Measurements from ENCODE around the gene ZNF609. TPM values are rescaled to one million over a fixed set of nuclear protein-coding genes. Genes with fewer than 3 reads are reported as not detected.

The ZNF609 gene
- total RNA-seq, 1 donor from 2014 or later: 33.1 TPM

GRCh38 chr15:64500695-64501395 lies 40.5 kb downstream of the ZNF609 start:
- H3K36me3 ChIP-seq: peaks cover 0 to 10% of the 10 kb centered on the region in 2 donors
- intact Hi-C loops (cut with DNase I): no loop called here
- TF ChIP-seq CTCF (IDR thresholded peaks at IDR 0.05): no peak
- H3K4me1 ChIP-seq: peaks cover 40% of the 10 kb centered on the region
- no peak for DNase-seq (ENCODE audit: extremely low spot score in 2 of 2)
- no peak overlapping the region for H3K4me3 ChIP-seq
- H3K9me3 ChIP-seq: no peaks in the 10 kb centered on the region
- H3K27me3 ChIP-seq: no peaks in the 10 kb centered on the region
- H3K27ac ChIP-seq: no peak overlapping the region

- no peak for TF ChIP-seq POLR2A (IDR thresholded peaks at IDR 0.05)
- no peak for TF ChIP-seq POLR2AphosphoS5 (IDR thresholded peaks at IDR 0.05; ENCODE audit: insufficient read depth in 1 of 2, low read depth in 1 of 2)
- TF ChIP-seq CTCF (IDR thresholded peaks at IDR 0.05): no peak
- intact Hi-C loops (cut with DNase I): no loop called here
- Histone ChIP-seq H3K9me3 (no peaks in the 10 kb centered on the region), H3K4me3 (no peak overlapping the region), H3K27ac (no peak overlapping the region), H3K36me3 (peaks cover 0 to 10% of the 10 kb centered on the region in 2 donors), H3K4me1 (peaks cover 40% of the 10 kb centered on the region), H3K27me3 (no peaks in the 10 kb centered on the region)
- DNase-seq (ENCODE audit: extremely low spot score in 2 of 2): no peak
Measured at GRCh38 chr15:64501396-64501715, 41.0 kb downstream of the ZNF609 start.

GRCh38 chr15:64502151-64502550 lies 41.8 kb downstream of the ZNF609 start:
- no peak overlapping the region for H3K4me3 ChIP-seq
- peaks cover 0 to 10% of the 10 kb centered on the region in 2 donors for H3K36me3 ChIP-seq
- no peaks in the 10 kb centered on the region for H3K9me3 ChIP-seq
- H3K4me1 ChIP-seq: peaks cover 48% of the 10 kb centered on the region
- H3K27ac ChIP-seq: no peak overlapping the region
- no peak for DNase-seq (ENCODE audit: extremely low spot score in 2 of 2)
- intact Hi-C loops (cut with DNase I): no loop called here
- no peaks in the 10 kb centered on the region for H3K27me3 ChIP-seq
- TF ChIP-seq POLR2A (IDR thresholded peaks at IDR 0.05): no peak

- TF ChIP-seq CTCF (IDR thresholded peaks at IDR 0.05): no peak
- no peak for TF ChIP-seq POLR2AphosphoS5 (IDR thresholded peaks at IDR 0.05; ENCODE audit: insufficient read depth in 1 of 2, low read depth in 1 of 2)
- no peak for TF ChIP-seq POLR2A (IDR thresholded peaks at IDR 0.05)
- peaks cover 52% of the 10 kb centered on the region for H3K4me1 ChIP-seq
- H3K9me3 ChIP-seq: no peaks in the 10 kb centered on the region
- intact Hi-C loops (cut with DNase I): no loop called here
- no peak overlapping the region for H3K4me3 ChIP-seq
- peak overlapping the region; percentile 30 for H3K27ac ChIP-seq
- no peaks in the 10 kb centered on the region for H3K27me3 ChIP-seq
- DNase-seq (ENCODE audit: extremely low spot score in 2 of 2): no peak
- peaks cover 0 to 10% of the 10 kb centered on the region in 2 donors for H3K36me3 ChIP-seq
Measured at GRCh38 chr15:64502551-64502950, 42.2 kb downstream of the ZNF609 start.

- Histone ChIP-seq H3K9me3 (no peaks in the 10 kb centered on the region), H3K27ac (peak overlapping the region; percentile 30), H3K4me1 (peaks cover 57% of the 10 kb centered on the region), H3K4me3 (no peak overlapping the region), H3K27me3 (no peaks in the 10 kb centered on the region), H3K36me3 (peaks cover 0 to 10% of the 10 kb centered on the region in 2 donors)
- intact Hi-C loops (cut with DNase I): no loop called here
- no peak for DNase-seq (ENCODE audit: extremely low spot score in 2 of 2)
- TF ChIP-seq POLR2AphosphoS5 (IDR thresholded peaks at IDR 0.05; ENCODE audit: insufficient read depth in 1 of 2, low read depth in 1 of 2): no peak
Measured at GRCh38 chr15:64503197-64503596, 42.8 kb downstream of the ZNF609 start.

GRCh38 chr15:64503640-64504039 lies 43.3 kb downstream of the ZNF609 start:
- H3K27ac ChIP-seq: peak overlapping the region; percentile 30
- no peaks in the 10 kb centered on the region for H3K9me3 ChIP-seq
- intact Hi-C loops (cut with DNase I): no loop called here
- peaks cover 0 to 10% of the 10 kb centered on the region in 2 donors for H3K36me3 ChIP-seq
- no peak for DNase-seq (ENCODE audit: extremely low spot score in 2 of 2)
- H3K4me3 ChIP-seq: no peak overlapping the region
- peaks cover 57% of the 10 kb centered on the region for H3K4me1 ChIP-seq
- TF ChIP-seq CTCF (IDR thresholded peaks at IDR 0.05) (no peak), POLR2AphosphoS5 (IDR thresholded peaks at IDR 0.05; ENCODE audit: insufficient read depth in 1 of 2, low read depth in 1 of 2) (no peak), POLR2A (IDR thresholded peaks at IDR 0.05) (no peak)
- H3K27me3 ChIP-seq: no peaks in the 10 kb centered on the region
